ENCODE measurements around the gene LRRFIP1. TPM values are rescaled to one million over a fixed set of nuclear protein-coding genes. Genes with fewer than 3 reads are reported as not detected.
A peak's percentile ranks its signal among the peaks of the same experiment; 100 is the strongest.

LRRFIP1 gene
- total and polyA plus RNA-seq, 2 of the 13 experiments (the other 11 are each of a cell fraction or from before 2014, with no cell fraction given) = 15.9 to 40.5 TPM

DNA sequence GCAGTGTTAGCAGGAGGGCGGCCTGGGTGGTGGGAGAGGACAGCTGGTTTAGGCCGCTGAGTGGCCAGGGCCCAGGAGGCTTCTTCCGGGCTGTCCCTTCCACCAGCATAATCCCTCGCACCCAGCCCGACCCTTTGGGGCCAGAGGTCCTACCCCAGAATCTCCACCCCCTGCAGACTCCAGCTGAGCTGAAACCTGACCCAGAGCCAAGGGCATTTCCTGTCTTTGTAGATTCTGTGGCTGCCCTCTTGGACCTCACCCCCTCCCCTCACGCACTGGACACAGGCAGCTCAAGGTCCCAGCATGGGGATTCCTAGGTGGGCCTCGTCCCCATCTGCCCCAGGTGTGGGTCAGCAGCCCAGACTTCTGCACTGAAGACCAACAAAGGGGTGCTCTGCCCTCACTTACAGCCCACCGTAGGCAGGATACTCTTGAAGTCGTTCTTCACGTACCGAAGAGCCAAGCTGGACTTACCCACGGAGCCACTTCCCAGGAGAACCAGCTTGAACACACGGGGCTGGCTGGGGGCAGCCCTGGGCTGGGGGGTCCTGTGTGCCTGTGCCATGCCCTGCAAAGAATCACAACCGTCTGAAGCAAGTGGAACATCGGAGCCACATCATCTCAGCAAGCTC is 41.7 kb upstream of the LRRFIP1 start (continued):
- TF ChIP-seq, protein P1, sequence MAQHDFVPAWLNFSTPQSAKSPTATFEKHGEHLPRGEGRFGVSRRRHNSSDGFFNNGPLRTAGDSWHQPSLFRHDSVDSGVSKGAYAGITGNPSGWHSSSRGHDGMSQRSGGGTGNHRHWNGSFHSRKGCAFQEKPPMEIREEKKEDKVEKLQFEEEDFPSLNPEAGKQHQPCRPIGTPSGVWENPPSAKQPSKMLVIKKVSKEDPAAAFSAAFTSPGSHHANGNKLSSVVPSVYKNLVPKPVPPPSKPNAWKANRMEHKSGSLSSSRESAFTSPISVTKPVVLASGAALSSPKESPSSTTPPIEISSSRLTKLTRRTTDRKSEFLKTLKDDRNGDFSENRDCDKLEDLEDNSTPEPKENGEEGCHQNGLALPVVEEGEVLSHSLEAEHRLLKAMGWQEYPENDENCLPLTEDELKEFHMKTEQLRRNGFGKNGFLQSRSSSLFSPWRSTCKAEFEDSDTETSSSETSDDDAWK (CRISPR knock-in tag; IDR thresholded peaks at IDR 0.05) = no peak
- TF ChIP-seq RXRA (CRISPR knock-in tag; IDR thresholded peaks at IDR 0.05) (peak; percentile 98), FOSL2 (CRISPR knock-in tag; IDR thresholded peaks at IDR 0.05) (peak; percentile 64), ARNT (IDR thresholded peaks at IDR 0.05) (no peak), NFRKB (IDR thresholded peaks at IDR 0.05) (no peak), GFI1 (CRISPR knock-in tag; IDR thresholded peaks at IDR 0.05; ENCODE audit: borderline replicate concordance) (peak; percentile 95), ZNF264 (CRISPR knock-in tag; IDR thresholded peaks at IDR 0.05) (peak; percentile 82; the same call in 1 of the 2 replicates), SALL1 (CRISPR knock-in tag; IDR thresholded peaks at IDR 0.05) (peak; percentile 98), ZSCAN9 (CRISPR knock-in tag; IDR thresholded peaks at IDR 0.05; ENCODE audit: borderline replicate concordance) (peak; percentile 72; the same call in 1 of the 2 replicates)
- TF ChIP-seq, protein P2, sequence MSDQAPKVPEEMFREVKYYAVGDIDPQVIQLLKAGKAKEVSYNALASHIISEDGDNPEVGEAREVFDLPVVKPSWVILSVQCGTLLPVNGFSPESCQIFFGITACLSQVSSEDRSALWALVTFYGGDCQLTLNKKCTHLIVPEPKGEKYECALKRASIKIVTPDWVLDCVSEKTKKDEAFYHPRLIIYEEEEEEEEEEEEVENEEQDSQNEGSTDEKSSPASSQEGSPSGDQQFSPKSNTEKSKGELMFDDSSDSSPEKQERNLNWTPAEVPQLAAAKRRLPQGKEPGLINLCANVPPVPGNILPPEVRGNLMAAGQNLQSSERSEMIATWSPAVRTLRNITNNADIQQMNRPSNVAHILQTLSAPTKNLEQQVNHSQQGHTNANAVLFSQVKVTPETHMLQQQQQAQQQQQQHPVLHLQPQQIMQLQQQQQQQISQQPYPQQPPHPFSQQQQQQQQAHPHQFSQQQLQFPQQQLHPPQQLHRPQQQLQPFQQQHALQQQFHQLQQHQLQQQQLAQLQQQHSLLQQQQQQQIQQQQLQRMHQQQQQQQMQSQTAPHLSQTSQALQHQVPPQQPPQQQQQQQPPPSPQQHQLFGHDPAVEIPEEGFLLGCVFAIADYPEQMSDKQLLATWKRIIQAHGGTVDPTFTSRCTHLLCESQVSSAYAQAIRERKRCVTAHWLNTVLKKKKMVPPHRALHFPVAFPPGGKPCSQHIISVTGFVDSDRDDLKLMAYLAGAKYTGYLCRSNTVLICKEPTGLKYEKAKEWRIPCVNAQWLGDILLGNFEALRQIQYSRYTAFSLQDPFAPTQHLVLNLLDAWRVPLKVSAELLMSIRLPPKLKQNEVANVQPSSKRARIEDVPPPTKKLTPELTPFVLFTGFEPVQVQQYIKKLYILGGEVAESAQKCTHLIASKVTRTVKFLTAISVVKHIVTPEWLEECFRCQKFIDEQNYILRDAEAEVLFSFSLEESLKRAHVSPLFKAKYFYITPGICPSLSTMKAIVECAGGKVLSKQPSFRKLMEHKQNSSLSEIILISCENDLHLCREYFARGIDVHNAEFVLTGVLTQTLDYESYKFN (CRISPR knock-in tag; conservative IDR thresholded peaks at IDR 0.05) = peak; percentile 98
- TF ChIP-seq, protein P3, sequence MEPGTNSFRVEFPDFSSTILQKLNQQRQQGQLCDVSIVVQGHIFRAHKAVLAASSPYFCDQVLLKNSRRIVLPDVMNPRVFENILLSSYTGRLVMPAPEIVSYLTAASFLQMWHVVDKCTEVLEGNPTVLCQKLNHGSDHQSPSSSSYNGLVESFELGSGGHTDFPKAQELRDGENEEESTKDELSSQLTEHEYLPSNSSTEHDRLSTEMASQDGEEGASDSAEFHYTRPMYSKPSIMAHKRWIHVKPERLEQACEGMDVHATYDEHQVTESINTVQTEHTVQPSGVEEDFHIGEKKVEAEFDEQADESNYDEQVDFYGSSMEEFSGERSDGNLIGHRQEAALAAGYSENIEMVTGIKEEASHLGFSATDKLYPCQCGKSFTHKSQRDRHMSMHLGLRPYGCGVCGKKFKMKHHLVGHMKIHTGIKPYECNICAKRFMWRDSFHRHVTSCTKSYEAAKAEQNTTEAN (CRISPR knock-in tag; conservative IDR thresholded peaks at IDR 0.05) = peak; percentile 92
- TF ChIP-seq, protein P4, sequence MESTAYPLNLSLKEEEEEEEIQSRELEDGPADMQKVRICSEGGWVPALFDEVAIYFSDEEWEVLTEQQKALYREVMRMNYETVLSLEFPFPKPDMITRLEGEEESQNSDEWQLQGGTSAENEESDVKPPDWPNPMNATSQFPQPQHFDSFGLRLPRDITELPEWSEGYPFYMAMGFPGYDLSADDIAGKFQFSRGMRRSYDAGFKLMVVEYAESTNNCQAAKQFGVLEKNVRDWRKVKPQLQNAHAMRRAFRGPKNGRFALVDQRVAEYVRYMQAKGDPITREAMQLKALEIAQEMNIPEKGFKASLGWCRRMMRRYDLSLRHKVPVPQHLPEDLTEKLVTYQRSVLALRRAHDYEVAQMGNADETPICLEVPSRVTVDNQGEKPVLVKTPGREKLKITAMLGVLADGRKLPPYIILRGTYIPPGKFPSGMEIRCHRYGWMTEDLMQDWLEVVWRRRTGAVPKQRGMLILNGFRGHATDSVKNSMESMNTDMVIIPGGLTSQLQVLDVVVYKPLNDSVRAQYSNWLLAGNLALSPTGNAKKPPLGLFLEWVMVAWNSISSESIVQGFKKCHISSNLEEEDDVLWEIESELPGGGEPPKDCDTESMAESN (CRISPR knock-in tag; conservative IDR thresholded peaks at IDR 0.05) = peak; percentile 83; the same call in 1 of the 2 replicates
- TF ChIP-seq, protein P5, sequence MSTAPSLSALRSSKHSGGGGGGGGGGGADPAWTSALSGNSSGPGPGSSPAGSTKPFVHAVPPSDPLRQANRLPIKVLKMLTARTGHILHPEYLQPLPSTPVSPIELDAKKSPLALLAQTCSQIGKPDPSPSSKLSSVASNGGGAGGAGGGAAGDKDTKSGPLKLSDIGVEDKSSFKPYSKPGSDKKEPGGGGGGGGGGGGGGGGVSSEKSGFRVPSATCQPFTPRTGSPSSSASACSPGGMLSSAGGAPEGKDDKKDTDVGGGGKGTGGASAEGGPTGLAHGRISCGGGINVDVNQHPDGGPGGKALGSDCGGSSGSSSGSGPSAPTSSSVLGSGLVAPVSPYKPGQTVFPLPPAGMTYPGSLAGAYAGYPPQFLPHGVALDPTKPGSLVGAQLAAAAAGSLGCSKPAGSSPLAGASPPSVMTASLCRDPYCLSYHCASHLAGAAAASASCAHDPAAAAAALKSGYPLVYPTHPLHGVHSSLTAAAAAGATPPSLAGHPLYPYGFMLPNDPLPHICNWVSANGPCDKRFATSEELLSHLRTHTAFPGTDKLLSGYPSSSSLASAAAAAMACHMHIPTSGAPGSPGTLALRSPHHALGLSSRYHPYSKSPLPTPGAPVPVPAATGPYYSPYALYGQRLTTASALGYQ (CRISPR knock-in tag; IDR thresholded peaks at IDR 0.05) = peak; percentile 89
- TF ChIP-seq, protein P6, sequence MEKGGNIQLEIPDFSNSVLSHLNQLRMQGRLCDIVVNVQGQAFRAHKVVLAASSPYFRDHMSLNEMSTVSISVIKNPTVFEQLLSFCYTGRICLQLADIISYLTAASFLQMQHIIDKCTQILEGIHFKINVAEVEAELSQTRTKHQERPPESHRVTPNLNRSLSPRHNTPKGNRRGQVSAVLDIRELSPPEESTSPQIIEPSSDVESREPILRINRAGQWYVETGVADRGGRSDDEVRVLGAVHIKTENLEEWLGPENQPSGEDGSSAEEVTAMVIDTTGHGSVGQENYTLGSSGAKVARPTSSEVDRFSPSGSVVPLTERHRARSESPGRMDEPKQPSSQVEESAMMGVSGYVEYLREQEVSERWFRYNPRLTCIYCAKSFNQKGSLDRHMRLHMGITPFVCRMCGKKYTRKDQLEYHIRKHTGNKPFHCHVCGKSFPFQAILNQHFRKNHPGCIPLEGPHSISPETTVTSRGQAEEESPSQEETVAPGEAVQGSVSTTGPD (CRISPR knock-in tag; IDR thresholded peaks at IDR 0.05) = no peak
- TF ChIP-seq, protein P7, sequence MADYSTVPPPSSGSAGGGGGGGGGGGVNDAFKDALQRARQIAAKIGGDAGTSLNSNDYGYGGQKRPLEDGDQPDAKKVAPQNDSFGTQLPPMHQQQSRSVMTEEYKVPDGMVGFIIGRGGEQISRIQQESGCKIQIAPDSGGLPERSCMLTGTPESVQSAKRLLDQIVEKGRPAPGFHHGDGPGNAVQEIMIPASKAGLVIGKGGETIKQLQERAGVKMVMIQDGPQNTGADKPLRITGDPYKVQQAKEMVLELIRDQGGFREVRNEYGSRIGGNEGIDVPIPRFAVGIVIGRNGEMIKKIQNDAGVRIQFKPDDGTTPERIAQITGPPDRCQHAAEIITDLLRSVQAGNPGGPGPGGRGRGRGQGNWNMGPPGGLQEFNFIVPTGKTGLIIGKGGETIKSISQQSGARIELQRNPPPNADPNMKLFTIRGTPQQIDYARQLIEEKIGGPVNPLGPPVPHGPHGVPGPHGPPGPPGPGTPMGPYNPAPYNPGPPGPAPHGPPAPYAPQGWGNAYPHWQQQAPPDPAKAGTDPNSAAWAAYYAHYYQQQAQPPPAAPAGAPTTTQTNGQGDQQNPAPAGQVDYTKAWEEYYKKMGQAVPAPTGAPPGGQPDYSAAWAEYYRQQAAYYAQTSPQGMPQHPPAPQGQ (CRISPR knock-in tag; IDR thresholded peaks at IDR 0.05; ENCODE audit: borderline replicate concordance) = 0 out of 2 replicates have a peak, but pooled peaks have one; percentile 56

Measured in HepG2 (cell line).